Brain pericyte (primary cell): Measurements from ENCODE around the gene CELF4.
"Not testable (repeated sequence)": the region's sequence is repeated elsewhere in the genome, so short reads cannot be mapped to it uniquely, and the experiment has no call there.

Experiments used
- DNase-seq: peaks from one replicate; pipeline ENCODE4 v3.0.0-alpha.2; 2012; ENCODE audit warnings: low read depth, low spot score

CELF4 gene

GRCh38 chr18:37467002-37467662 is 98.5 kb downstream of the CELF4 start:
- DNase-seq: no peak

GRCh38 chr18:37465958-37466357 is 99.6 kb downstream of the CELF4 start:
- no peak for DNase-seq

DNA sequence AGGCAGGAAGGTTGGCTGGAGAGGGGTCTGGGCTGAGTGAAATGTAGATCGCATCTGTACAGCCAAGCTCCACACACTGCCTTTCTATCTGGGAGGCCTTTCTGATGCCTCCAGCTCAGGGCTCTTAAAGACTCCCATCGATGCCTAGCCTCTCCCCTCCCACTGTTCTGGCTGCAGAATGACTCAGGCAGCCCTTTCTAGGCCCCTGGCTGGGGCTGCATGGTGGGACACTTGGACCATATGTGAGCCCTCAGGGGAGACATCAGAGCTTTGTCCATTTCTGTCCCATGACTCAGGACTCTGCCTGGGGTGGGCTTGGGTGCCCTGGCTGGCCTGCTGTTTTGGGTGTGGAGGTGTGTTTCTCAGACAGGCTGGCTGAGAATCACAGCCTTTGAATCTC is 101.3 kb downstream of the CELF4 start:
- DNase-seq: no peak

DNA sequence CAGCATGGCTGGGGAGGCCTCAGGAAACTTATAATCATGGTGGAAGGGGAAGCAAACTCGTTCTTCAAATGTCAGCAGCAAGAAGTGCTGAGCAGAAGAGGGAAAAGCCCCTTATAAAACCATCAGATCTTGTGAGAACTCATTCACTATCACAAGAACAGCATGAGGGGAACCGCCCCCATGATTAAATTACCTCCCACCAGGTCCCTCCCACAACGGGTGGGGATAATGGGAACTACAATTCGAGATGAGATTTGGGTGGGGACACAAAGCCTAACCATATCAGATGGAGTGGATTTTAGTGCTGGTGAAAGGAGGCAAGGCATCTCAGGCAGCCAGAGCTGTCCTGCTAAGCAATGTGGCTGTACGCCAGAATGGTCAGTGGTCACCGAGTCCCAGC is 104.3 kb downstream of the CELF4 start:
- not testable (repeated sequence) for DNase-seq

- DNase-seq: no peak
These were observed 105.0 kb downstream of the CELF4 start for GRCh38 chr18:37460604-37461003.

GRCh38 chr18:37458697-37459096 is 106.9 kb downstream of the CELF4 start:
- no peak for DNase-seq

- DNase-seq: no peak
These were observed 107.8 kb downstream of the CELF4 start for GRCh38 chr18:37457753-37458152.

GRCh38 chr18:37457341-37457740 is 108.3 kb downstream of the CELF4 start:
- no peak for DNase-seq

GRCh38 chr18:37456873-37457272 is 108.7 kb downstream of the CELF4 start:
- DNase-seq: no peak

GRCh38 chr18:37456395-37456794 is 109.2 kb downstream of the CELF4 start:
- no peak for DNase-seq

GRCh38 chr18:37453752-37454151 is 111.8 kb downstream of the CELF4 start:
- no peak for DNase-seq

DNA sequence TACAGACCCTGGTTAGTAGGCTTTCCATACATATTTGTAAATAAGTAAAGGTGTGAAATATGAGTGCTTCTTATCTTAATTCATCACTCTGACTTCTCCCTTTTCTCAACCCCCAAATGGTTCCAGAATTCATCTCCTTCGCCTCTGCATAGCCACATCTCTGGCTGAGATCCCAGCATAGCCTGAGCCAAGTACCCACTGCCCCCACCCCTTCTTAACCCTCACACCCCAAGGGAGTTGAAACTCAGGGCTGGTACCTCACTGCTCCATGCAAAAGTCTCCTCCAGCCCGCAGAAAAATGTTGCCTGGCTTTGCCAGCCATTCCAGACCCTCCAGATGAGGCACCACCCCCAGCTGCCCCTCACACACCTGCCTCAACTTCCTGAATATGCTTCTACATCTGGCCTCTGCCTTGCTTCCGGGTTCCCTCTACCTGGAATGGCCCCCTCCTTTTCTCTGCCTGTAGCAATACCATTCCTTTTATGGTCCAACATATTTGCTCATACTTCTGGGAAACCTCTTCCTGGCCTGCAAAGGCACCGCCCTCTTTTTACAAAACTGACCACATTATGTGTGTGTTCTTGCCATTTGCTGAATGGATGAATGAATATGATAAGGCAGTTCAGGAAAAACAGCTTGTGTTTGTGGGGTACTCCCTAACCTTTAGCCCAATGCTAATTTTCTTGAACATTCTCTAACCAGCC is 112.8 kb downstream of the CELF4 start:
- no peak for DNase-seq

DNA sequence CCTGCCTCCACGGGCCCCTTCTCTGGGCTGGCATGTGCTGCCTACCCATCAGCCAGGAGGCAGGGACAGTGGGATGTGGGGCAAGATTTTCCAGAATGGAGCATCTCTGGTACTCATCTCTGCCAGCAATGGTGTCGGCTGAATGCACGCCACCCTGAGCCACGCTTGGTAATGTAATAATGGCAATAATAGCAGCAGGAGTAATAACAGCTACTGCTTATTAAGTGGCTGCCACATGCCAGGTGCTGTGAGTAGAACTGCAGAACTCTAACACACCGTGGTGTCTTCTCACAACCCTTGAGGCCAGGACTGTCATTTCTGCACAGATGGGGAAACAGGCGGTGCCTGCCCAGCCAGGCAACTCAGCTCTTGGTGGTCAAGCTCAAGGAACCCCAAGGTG is 113.6 kb downstream of the CELF4 start:
- no peak for DNase-seq

DNA sequence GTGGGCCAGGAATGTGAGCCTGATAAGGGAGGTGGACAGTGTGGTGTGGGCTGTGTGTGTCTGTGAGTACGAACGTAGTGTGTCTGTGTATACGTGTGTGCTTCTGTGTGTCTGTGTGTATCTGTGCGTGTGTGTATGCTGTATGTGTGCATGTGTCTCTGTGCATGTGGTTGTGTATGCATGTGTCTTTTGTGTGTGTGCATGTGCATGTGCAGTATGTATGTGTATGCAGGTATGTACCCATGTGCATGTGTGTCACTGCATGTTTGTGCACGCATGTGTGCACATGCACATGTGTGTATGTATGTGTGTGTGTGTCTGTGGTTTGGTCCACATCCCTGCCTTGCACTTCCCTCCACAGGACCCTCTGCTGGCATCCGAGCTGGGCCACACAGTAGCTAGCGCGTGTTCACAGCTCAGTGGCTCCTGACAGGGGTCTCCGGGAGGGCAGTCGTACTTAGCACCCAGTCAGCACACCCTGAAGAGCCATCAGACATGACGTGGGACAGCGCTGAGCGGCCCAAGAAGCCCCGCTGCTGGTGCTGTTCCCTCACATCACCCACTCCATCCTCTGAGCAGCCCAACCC is 114.3 kb downstream of the CELF4 start:
- no peak for DNase-seq

GRCh38 chr18:37450434-37451132 is 115.0 kb downstream of the CELF4 start:
- no peak for DNase-seq

GRCh38 chr18:37449618-37450017 is 116.0 kb downstream of the CELF4 start:
- DNase-seq: no peak

DNA sequence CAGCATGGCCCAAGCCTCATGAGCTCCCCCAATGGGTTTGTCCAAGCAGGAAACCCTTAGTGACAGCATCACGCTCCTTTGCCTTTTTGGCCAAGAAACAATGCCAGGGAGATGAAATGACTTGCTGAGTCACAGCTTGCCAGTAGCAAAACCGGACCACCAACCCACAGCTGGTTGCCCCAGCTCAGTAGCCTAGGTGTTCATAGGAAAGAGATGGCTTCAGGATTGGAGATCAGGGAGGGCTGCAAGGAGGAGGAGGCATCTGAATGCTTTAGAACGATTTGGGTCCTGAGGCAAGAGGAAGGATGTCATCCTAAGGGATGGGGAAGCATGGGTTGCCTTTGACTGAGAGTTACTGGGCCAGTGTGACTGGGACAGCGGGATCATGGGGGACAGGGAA is 116.7 kb downstream of the CELF4 start:
- no peak for DNase-seq

GRCh38 chr18:37447962-37448888 is 117.4 kb downstream of the CELF4 start:
- no peak for DNase-seq

DNA sequence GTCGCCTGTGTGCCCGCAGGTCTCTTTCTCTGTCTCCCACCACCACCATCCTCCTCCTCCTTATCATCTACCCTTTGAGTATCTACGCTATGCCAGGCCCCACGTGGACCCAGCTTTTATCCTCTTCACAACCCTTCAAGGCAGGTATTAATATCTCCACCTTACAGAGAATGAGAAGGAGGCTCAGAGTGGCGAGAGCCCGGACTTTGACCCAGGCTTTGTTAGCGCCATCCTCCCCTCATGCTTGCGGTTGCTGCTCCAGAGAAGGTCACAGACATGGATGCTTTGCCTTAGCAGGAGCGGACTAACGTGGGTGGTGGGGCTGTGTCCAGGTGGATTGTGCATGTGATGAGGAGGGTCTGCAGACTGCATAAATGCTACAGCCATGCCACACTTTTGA is 119.8 kb downstream of the CELF4 start:
- no peak for DNase-seq

- no peak for DNase-seq
These were observed 120.2 kb downstream of the CELF4 start for GRCh38 chr18:37445368-37445767.

DNA sequence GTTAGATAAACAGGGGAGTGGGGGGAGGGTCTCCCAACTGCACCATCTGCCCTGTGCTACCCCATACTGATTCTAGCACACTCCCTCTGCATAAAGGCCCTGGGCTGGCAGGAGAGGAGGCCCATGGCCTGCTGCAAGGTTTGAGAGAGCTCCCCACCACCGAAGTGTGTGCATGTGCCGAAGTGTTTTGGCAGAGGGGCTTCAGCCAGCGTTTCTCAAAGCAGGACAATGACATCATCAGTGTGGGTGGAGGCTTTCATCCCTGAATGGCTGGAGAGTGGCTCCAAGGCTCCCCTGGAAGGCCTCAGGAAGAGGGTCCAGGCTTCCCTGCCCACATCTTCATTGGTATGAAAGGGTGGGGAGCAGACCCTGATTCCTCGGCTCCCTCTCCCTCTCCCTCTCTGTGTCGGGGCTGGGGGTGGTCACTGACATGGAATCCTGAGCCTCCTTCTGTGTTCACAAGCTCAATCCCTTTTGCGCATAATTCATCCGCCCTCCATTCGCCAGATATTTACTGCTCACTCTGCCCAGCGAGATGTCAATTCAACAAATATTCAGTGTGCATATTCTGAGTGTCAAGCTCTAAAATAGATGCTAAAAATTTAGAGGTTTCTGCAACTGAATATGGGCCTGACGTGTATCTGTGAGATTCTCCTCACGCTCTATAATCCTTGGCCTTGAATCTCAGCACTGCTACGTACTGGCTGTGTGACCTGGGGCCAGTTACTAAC is 122.1 kb downstream of the CELF4 start:
- DNase-seq: no peak
